Measurements from ENCODE around the gene SEPTIN6.

- TF ChIP-seq CTCF (IDR thresholded peaks at IDR 0.05) (no peak), POLR2A (IDR thresholded peaks at IDR 0.05) (no peak)
Observed at GRCh38 chrX:119659522-119659921, 33.4 kb downstream of the SEPTIN6 start.

Measured in right lobe of liver (tissue), 4 donors.